K562 (cell line): Measurements from ENCODE around the gene GBA3.

ENCODE experiments used
- CEBPB ChIP-seq: fragments of 450-650 bp; IDR thresholded peaks from 2 replicates; pipeline ENCODE4 v1.6.1; 2016; ENCODE audit warnings: missing genetic modification characterization, missing compliant biosample characterization
- ELF1 ChIP-seq: fragments of 200-800 bp; sonication (Bioruptor generic); IDR thresholded peaks from 2 replicates; pipeline ENCODE4 v1.6.1; 2016; ENCODE audit warnings: missing genetic modification characterization, missing compliant biosample characterization
- HDAC2 ChIP-seq: fragments of 450-650 bp; IDR thresholded peaks from 2 replicates; pipeline ENCODE4 v1.6.1; 2016; ENCODE audit warnings: mild to moderate bottlenecking
- NFIC ChIP-seq: fragments of 450-650 bp; IDR thresholded peaks from 2 replicates; pipeline ENCODE4 v1.6.1; 2017; ENCODE audit warnings: mild to moderate bottlenecking, inconsistent platforms
- TF ChIP-seq, protein P1 (sequence below): fragments of 450-650 bp; IDR thresholded peaks from 2 replicates; pipeline ENCODE4 v1.6.1; 2018; ENCODE audit warnings: mild to moderate bottlenecking, low read depth; ENCODE audit not compliant: partially characterized antibody
- TF ChIP-seq, protein P2 (sequence below): IDR thresholded peaks from 3 replicates; pipeline ENCODE4 v1.6.1; 2011; ENCODE audit warnings: borderline replicate concordance, mild to moderate bottlenecking; ENCODE audit not compliant: insufficient read length, insufficient read depth

- TF ChIP-seq, protein P1, sequence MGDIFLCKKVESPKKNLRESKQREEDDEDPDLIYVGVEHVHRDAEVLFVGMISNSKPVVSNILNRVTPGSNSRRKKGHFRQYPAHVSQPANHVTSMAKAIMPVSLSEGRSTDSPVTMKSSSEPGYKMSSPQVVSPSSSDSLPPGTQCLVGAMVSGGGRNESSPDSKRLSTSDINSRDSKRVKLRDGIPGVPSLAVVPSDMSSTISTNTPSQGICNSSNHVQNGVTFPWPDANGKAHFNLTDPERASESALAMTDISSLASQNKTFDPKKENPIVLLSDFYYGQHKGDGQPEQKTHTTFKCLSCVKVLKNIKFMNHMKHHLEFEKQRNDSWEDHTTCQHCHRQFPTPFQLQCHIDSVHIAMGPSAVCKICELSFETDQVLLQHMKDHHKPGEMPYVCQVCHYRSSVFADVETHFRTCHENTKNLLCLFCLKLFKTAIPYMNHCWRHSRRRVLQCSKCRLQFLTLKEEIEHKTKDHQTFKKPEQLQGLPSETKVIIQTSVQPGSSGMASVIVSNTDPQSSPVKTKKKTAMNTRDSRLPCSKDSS, result no peak
- TF ChIP-seq NFIC (no peak), HDAC2 (no peak), CEBPB (tag) (no peak), ELF1 (no peak)
- TF ChIP-seq, protein P2, sequence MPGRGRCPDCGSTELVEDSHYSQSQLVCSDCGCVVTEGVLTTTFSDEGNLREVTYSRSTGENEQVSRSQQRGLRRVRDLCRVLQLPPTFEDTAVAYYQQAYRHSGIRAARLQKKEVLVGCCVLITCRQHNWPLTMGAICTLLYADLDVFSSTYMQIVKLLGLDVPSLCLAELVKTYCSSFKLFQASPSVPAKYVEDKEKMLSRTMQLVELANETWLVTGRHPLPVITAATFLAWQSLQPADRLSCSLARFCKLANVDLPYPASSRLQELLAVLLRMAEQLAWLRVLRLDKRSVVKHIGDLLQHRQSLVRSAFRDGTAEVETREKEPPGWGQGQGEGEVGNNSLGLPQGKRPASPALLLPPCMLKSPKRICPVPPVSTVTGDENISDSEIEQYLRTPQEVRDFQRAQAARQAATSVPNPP, result no peak
Measured at GRCh38 chr4:22739968-22740367, 47.2 kb downstream of the GBA3 start.
